HG03342 (cell line): ENCODE measurements around the gene OR10T2.
"Not testable (repeated sequence)": the region's sequence is repeated elsewhere in the genome, so short reads cannot be mapped to it uniquely, and the experiment has no call there.

Experiments used
- ATAC-seq: cut with Tn5 transposase; IDR thresholded peaks from one replicate; pipeline ENCODE4 v1.9.1; 2021; ENCODE audit warnings: mild to moderate bottlenecking, moderate library complexity; ENCODE audit not compliant: unreplicated experiment

Gene OR10T2

DNA sequence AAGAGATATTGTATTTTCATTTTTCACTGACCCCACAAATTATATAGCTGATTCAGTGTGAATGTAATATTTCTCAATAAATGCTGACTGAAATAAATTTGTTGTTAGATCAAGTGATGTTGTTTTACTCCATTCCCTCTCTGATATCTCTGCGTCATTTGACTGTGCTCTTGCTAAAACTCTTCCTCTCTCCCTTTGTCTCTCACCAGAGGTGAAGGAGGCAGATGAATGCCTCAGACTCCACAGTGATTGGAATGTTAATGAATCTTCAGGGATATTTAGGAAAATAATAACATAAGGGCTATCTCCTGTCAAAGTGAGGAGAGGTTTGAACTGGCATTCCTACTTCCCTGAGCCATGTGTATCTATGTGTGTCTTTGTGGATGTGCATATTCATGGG lies 41.8 kb downstream of the OR10T2 start:
- no peak for ATAC-seq

DNA sequence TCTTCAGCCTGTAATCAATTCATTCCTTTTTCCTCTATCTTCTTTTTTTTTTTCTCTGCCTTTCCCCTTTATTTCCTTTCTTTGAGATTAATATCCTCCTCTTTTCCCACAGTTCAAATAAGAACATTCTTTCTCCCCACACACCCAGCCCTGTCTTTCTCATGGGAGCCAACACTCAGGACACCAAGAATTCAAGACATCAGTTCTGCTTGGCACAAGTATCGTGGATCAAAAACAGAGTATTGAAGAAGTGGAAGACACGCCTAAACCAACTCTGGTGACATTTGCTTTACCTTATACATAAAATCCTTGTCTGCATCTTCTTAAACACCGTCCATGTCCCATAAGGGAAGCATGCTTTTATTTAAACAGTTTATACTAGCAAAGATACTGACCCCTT lies 42.6 kb downstream of the OR10T2 start:
- ATAC-seq, result no peak

DNA sequence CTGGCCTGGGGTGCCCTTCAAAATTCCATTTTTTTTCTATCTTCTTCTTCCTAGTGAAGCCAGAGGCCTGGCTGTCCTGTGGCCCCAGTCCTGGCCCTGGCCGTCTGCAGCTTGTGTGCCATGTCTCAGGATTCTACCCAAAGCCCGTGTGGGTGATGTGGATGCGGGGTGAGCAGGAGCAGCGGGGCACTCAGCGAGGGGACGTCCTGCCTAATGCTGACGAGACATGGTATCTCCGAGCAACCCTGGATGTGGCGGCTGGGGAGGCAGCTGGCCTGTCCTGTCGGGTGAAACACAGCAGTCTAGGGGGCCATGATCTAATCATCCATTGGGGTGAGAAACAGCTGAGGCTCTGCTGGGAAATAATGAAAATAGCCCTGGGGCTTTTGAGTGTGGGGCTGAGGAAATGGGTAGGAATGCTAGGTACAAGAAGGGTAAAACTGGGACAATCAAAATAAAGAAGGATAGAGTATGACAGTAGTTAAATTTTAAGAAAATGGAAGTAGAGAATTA lies 43.4 kb downstream of the OR10T2 start:
- no peak for ATAC-seq

DNA sequence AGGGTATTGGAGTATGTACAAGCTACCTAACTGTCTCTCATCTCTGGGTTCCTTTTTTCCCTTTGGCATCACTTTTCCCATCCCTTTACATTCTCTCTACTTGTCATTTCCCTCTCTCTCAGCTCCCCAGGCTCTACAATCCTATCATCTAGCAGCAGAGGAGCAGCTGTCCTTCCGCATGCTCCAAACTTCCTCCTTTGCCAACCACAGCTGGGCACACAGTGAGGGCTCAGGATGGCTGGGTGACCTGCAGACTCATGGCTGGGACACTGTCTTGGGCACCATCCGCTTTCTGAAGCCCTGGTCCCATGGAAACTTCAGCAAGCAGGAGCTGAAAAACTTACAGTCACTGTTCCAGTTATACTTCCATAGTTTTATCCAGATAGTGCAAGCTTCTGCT lies 45.0 kb downstream of the OR10T2 start:
- ATAC-seq, result no peak

DNA sequence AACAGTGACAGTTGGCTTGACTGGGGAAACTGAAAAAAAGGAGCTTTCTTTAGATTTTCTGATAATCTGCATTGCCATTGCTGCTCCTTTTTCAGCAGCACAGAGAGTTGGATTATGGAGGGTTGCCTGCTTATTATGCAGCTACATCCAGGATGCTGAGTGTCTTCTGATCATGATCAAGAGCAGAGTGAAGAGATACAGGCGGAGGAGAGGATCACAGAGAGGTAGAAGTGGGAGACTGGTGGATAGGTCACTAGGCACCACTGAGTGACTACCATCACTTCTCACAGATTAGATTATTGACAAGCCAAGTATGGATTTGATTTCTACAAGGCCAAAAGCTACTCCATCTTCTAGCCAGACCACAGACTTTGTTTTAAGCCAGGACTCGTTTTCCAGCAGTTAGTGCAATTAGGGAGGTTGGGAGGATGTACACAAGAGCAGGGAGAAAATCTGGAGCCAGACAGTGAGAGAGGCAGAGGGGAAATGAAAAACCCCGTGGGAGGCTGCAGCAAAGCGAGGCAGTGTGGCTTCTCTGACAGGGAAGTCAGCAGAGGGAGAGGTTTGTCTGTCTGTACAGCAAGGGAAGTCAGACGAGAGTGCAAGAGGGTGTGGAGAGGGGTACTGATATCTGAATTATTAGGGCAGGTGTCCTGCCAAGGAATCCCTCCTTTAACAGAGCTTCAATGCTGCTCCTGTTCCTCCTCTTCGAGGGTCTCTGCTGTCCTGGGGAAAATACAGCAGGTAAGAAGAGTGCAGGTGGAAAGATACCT lies 45.8 kb downstream of the OR10T2 start, which contains the start of gene CD1E:
TSS of gene CD1E (plus strand) at position 592 of the 773 bp plus-strand sequence. CDS start at position 687, 95 bp downstream.
- ATAC-seq, result no peak

DNA sequence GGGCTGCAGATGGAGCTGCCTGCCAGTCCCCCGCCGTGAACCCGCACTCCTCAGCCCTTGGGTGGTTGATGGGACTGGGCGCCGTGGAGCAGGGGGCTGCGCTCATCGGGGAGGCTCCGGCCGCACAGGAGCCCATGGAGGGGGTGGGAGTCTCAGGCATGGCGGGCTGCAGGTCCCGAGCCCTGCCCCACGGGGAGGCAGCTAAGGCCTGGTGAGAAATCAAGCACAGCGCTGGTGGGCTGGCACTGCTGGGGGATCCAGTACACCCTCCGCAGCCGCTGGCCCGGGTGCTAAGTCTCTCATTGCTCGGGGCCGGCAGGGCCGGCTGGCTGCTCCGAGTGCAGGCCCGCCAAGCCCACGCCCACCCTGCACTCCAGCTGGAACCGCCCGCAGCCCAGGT lies 50.3 kb downstream of the OR10T2 start:
- not testable (repeated sequence) for ATAC-seq
